Measurements from ENCODE around the gene BCL6. TPM values are rescaled to one million over a fixed set of nuclear protein-coding genes. Genes with fewer than 3 reads are reported as not detected.

Gene BCL6
- total RNA-seq, 1 donor from 2014 or later = 20.3 TPM

GRCh38 chr3:187726564-187726963 lies 18.7 kb downstream of the BCL6 start:
- H3K27me3 ChIP-seq = no peaks in the 10 kb centered on the region
- TF ChIP-seq EZH2phosphoT487 (IDR thresholded peaks at IDR 0.05) (no peak), EZH2 (IDR thresholded peaks at IDR 0.05) (no peak), CTCF (IDR thresholded peaks at IDR 0.05) (no peak)
- H3K79me2 ChIP-seq (ENCODE audit: low read depth) = no peaks in the 10 kb centered on the region
- H3K36me3 ChIP-seq = peaks cover 7% of the 10 kb centered on the region
- Mint-ChIP-seq H3K27me3 (ENCODE audit: insufficient read depth, low read depth) (no peaks in the 10 kb centered on the region), H3K4me3 (no peak overlapping the region), H3K9me3 (no peaks in the 10 kb centered on the region), H3K4me1 (no peaks in the 10 kb centered on the region), H3K27ac (no peak overlapping the region), H3K36me3 (peaks cover 42% of the 10 kb centered on the region)
- no peaks in the 10 kb centered on the region for H4K20me1 ChIP-seq (ENCODE audit: low read depth)
- no peaks in the 10 kb centered on the region for H3K9me3 ChIP-seq (ENCODE audit: low read depth)
- no peaks in the 10 kb centered on the region for H3K4me1 ChIP-seq
- H3F3A ChIP-seq (ENCODE audit: low read depth) = peaks cover 3% of the 10 kb centered on the region
- DNase-seq (ENCODE audit: low spot score) = no peak
- no peak overlapping the region for H3K4me2 ChIP-seq
- H3K4me3 ChIP-seq = no peak overlapping the region
- no peak overlapping the region for H2AFZ ChIP-seq (replicated peaks)
- no peak overlapping the region for H3K27ac ChIP-seq
- H3K9ac ChIP-seq = no peak overlapping the region

- H3K4me1 Mint-ChIP-seq = no peaks in the 10 kb centered on the region
- H3K27ac Mint-ChIP-seq = no peak overlapping the region
- no peaks in the 10 kb centered on the region for H3K27me3 Mint-ChIP-seq (ENCODE audit: insufficient read depth, low read depth)
- Histone ChIP-seq H3K4me2 (no peak overlapping the region), H3K79me2 (ENCODE audit: low read depth) (no peaks in the 10 kb centered on the region), H3F3A (ENCODE audit: low read depth) (peaks cover 10% of the 10 kb centered on the region), H3K27me3 (no peaks in the 10 kb centered on the region), H3K4me1 (no peaks in the 10 kb centered on the region), H3K9ac (no peak overlapping the region), H4K20me1 (ENCODE audit: low read depth) (no peaks in the 10 kb centered on the region), H2AFZ (replicated peaks) (no peak overlapping the region), H3K4me3 (no peak overlapping the region), H3K9me3 (ENCODE audit: low read depth) (no peaks in the 10 kb centered on the region), H3K36me3 (peaks cover 7% of the 10 kb centered on the region), H3K27ac (no peak overlapping the region)
- H3K9me3 Mint-ChIP-seq = no peaks in the 10 kb centered on the region
- no peak for DNase-seq (ENCODE audit: low spot score)
- no peak overlapping the region for H3K4me3 Mint-ChIP-seq
- H3K36me3 Mint-ChIP-seq = peaks cover 36% of the 10 kb centered on the region
- no peak for TF ChIP-seq EZH2 (IDR thresholded peaks at IDR 0.05)
- TF ChIP-seq EZH2phosphoT487 (IDR thresholded peaks at IDR 0.05) = no peak
- TF ChIP-seq CTCF (IDR thresholded peaks at IDR 0.05) = no peak
Observed at GRCh38 chr3:187725653-187726370, 19.5 kb downstream of the BCL6 start.

GRCh38 chr3:187725224-187725623 lies 20.0 kb downstream of the BCL6 start:
- no peak overlapping the region for H2AFZ ChIP-seq (replicated peaks)
- H3F3A ChIP-seq (ENCODE audit: low read depth) = peaks cover 16% of the 10 kb centered on the region
- H3K4me3 Mint-ChIP-seq = no peak overlapping the region
- H3K36me3 ChIP-seq = peaks cover 7% of the 10 kb centered on the region
- no peaks in the 10 kb centered on the region for H3K79me2 ChIP-seq (ENCODE audit: low read depth)
- peaks cover 40% of the 10 kb centered on the region for H3K36me3 Mint-ChIP-seq
- H3K4me3 ChIP-seq = no peak overlapping the region
- peaks cover 1% of the 10 kb centered on the region for H4K20me1 ChIP-seq (ENCODE audit: low read depth)
- no peaks in the 10 kb centered on the region for H3K27me3 Mint-ChIP-seq (ENCODE audit: insufficient read depth, low read depth)
- H3K4me2 ChIP-seq = no peak overlapping the region
- TF ChIP-seq EZH2phosphoT487 (IDR thresholded peaks at IDR 0.05) = no peak
- TF ChIP-seq CTCF (IDR thresholded peaks at IDR 0.05) = no peak
- TF ChIP-seq EZH2 (IDR thresholded peaks at IDR 0.05) = no peak
- no peaks in the 10 kb centered on the region for H3K27me3 ChIP-seq
- no peak for DNase-seq (ENCODE audit: low spot score)
- no peaks in the 10 kb centered on the region for H3K4me1 ChIP-seq
- H3K9me3 Mint-ChIP-seq = no peaks in the 10 kb centered on the region
- H3K9me3 ChIP-seq (ENCODE audit: low read depth) = no peaks in the 10 kb centered on the region
- peaks cover 2% of the 10 kb centered on the region for H3K4me1 Mint-ChIP-seq
- H3K27ac ChIP-seq = no peak overlapping the region
- H3K27ac Mint-ChIP-seq = no peak overlapping the region
- no peak overlapping the region for H3K9ac ChIP-seq
